Lower lobe of right lung (tissue), 2 donors: ENCODE results near the gene LSAMP. TPM values are rescaled to one million over a fixed set of nuclear protein-coding genes. Genes with fewer than 3 reads are reported as not detected.

ENCODE experiments used
- ATAC-seq, 2 donors: fragments of 200-7000 bp; cut with Tn5 transposase; one replicate each; pipeline ENCODE4 v1.9.1; 2020 to 2022; ENCODE audit warnings: mild to moderate bottlenecking in 2 of 2, moderate library complexity in 2 of 2
- DNase-seq: peaks from one replicate; pipeline ENCODE4 v3.0.0-alpha.2; 2020
- H3K27ac ChIP-seq: fragments of 200-600 bp; one replicate; pipeline ENCODE4 v1.8.0; 2022
- H3K27me3 ChIP-seq: fragments of 200-600 bp; one replicate; pipeline ENCODE4 v1.8.0; 2022; ENCODE audit warnings: low read depth
- H3K36me3 ChIP-seq: fragments of 200-600 bp; one replicate; pipeline ENCODE4 v1.8.0; 2022; ENCODE audit warnings: mild to moderate bottlenecking
- H3K4me1 ChIP-seq: fragments of 200-600 bp; one replicate; pipeline ENCODE4 v1.8.0; 2022
- H3K4me3 ChIP-seq: fragments of 200-600 bp; one replicate; pipeline ENCODE4 v1.8.0; 2022; ENCODE audit warnings: mild to moderate bottlenecking
- H3K9me3 ChIP-seq: fragments of 200-600 bp; one replicate; pipeline ENCODE4 v1.8.0; 2022
- intact Hi-C: fragments of 100-400 bp; cut with DNase I; formaldehyde crosslinking; loops from one replicate; pipeline ENCODE4 v1.11.0; 2022
- total RNA-seq: library from RNA; stranded (reverse); fragmentation: NEBNext Ultra II Directional; extraction: Animal tissue kit (Norgen Biotek cat#: 25700); gene quantifications from one replicate; pipeline ENCODE4 v1.2.1, GENCODE V29; 2021
- TF ChIP-seq, protein P1 (sequence below): fragments of 200-600 bp; IDR thresholded peaks from one replicate; pipeline ENCODE4 v1.8.0; 2022; ENCODE audit warnings: antibody characterized with exemption, mild to moderate bottlenecking
- donor health status: DM: no; HTN: yes; CAD: no; lungs with severe emphysema.

LSAMP gene
- total RNA-seq, 1 donor from 2014 or later: 20.1 TPM

- ATAC-seq (no peak), DNase-seq (no peak)
- H3K9me3 ChIP-seq: no peaks in the 10 kb centered on the region
- no peak overlapping the region for H3K27ac ChIP-seq
- intact Hi-C loops: no loop called here
- TF ChIP-seq, protein P1, sequence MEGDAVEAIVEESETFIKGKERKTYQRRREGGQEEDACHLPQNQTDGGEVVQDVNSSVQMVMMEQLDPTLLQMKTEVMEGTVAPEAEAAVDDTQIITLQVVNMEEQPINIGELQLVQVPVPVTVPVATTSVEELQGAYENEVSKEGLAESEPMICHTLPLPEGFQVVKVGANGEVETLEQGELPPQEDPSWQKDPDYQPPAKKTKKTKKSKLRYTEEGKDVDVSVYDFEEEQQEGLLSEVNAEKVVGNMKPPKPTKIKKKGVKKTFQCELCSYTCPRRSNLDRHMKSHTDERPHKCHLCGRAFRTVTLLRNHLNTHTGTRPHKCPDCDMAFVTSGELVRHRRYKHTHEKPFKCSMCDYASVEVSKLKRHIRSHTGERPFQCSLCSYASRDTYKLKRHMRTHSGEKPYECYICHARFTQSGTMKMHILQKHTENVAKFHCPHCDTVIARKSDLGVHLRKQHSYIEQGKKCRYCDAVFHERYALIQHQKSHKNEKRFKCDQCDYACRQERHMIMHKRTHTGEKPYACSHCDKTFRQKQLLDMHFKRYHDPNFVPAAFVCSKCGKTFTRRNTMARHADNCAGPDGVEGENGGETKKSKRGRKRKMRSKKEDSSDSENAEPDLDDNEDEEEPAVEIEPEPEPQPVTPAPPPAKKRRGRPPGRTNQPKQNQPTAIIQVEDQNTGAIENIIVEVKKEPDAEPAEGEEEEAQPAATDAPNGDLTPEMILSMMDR: no peak
- H3K36me3 ChIP-seq: no peaks in the 10 kb centered on the region
- no peaks in the 10 kb centered on the region for H3K4me1 ChIP-seq
- H3K27me3 ChIP-seq: no peaks in the 10 kb centered on the region
- H3K4me3 ChIP-seq: no peak overlapping the region
Measured at GRCh38 chr3:115862849-115863248, 582.4 kb downstream of the LSAMP start.

DNA sequence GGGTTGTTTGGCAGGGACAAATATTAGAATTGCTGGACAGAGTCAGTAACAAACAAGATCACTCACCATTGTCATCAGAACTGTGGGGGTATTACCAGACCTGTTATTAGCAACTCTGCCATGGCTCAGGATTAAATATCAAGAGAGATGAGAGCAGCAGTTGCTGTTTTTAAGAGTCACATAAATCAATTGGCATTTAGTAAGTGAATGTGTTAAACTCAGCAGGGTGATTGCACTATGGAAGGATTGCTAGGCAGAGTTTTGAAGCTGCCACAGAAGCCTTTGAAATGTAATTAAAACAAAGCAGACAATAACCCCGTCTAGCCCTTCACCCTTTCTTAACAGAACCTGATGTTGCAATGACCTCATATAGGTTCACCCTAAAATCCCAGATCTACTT is 583.2 kb downstream of the LSAMP start:
- H3K36me3 ChIP-seq: no peaks in the 10 kb centered on the region
- H3K27ac ChIP-seq: no peak overlapping the region
- DNase-seq: no peak
- peaks cover 6% of the 10 kb centered on the region for H3K4me1 ChIP-seq
- H3K27me3 ChIP-seq: no peaks in the 10 kb centered on the region
- intact Hi-C loops: no loop called here
- no peak for ATAC-seq
- no peak overlapping the region for H3K4me3 ChIP-seq
- TF ChIP-seq, protein P1: no peak
- no peaks in the 10 kb centered on the region for H3K9me3 ChIP-seq

- Histone ChIP-seq H3K9me3 (no peaks in the 10 kb centered on the region), H3K4me3 (no peak overlapping the region), H3K27me3 (no peaks in the 10 kb centered on the region), H3K27ac (no peak overlapping the region), H3K36me3 (no peaks in the 10 kb centered on the region), H3K4me1 (peaks cover 6% of the 10 kb centered on the region)
- TF ChIP-seq, protein P1: no peak
- intact Hi-C loops: no loop called here
- no peak for ATAC-seq
- DNase-seq: no peak
Measured at GRCh38 chr3:115861166-115861733, 584.0 kb downstream of the LSAMP start.

DNA sequence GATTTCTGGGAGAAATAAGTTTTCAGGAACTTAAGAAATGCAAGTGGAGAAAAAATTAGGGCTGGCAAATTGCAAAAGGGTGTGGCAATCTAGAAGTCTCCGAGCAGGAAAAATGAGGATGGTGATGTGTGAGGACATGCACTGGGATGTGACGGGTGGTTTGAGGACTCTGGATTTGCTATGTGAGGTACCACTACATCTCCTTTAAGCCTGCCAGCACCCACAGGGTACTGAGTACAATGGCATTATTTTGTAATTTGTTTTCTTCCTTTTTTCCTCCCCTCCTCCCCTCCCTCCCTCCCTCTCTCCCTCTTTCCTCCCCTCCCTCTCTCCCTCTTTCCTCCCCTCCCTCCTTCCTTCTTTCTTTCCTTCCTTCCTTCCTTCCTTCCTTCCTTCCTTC is 584.5 kb downstream of the LSAMP start:
- intact Hi-C loops: no loop called here
- Histone ChIP-seq H3K4me1 (peaks cover 6% of the 10 kb centered on the region), H3K4me3 (no peak overlapping the region), H3K27me3 (no peaks in the 10 kb centered on the region), H3K36me3 (no peaks in the 10 kb centered on the region), H3K9me3 (no peaks in the 10 kb centered on the region), H3K27ac (no peak overlapping the region)
- ATAC-seq (no peak), DNase-seq (no peak)
- TF ChIP-seq, protein P1: no peak

GRCh38 chr3:115859002-115859807 is 586.1 kb downstream of the LSAMP start:
- no peak overlapping the region for H3K4me3 ChIP-seq
- no peaks in the 10 kb centered on the region for H3K27me3 ChIP-seq
- ATAC-seq (no peak), DNase-seq (no peak)
- H3K4me1 ChIP-seq: peaks cover 6% of the 10 kb centered on the region
- TF ChIP-seq, protein P1: no peak
- H3K27ac ChIP-seq: no peak overlapping the region
- intact Hi-C loops: no loop called here
- H3K36me3 ChIP-seq: no peaks in the 10 kb centered on the region
- no peaks in the 10 kb centered on the region for H3K9me3 ChIP-seq
